ENCODE data around the gene PRRT2. TPM values are rescaled to one million over a fixed set of nuclear protein-coding genes. Genes with fewer than 3 reads are reported as not detected.
"Not testable (repeated sequence)": the region's sequence is repeated elsewhere in the genome, so short reads cannot be mapped to it uniquely, and the experiment has no call there.

The PRRT2 gene
- total RNA-seq (2014; rRNA removed; shearing (Covaris generic)) = not detected in 2 replicates
- not detected in 2 replicates for polyA plus RNA-seq (2015; cell fraction: cytosol; rRNA removed)
- polyA plus RNA-seq (2015; cell fraction: nucleus; rRNA removed) = 0.46 and 0.69 TPM in 2 replicates

- no peak for DNase-seq (ENCODE audit: low read depth, low spot score)
- in situ Hi-C loops (cut with HindIII; ENCODE audit: low pct_unique_long_range_greater_than_20kb, low sequenced_read_pairs) = no loop called here
Measured at GRCh38 chr16:29811896-29812665, at the start of gene PRRT2. TSS of gene PRRT2 (plus strand) at chr16:29812193. CDS start at chr16:29813055, 862 bp downstream.

- in situ Hi-C loops (cut with HindIII; ENCODE audit: low pct_unique_long_range_greater_than_20kb, low sequenced_read_pairs) = no loop called here
- no peak for DNase-seq (ENCODE audit: low read depth, low spot score)
Measured at GRCh38 chr16:29763326-29763725, 48.7 kb upstream of the PRRT2 start.

GRCh38 chr16:29765167-29766032 lies 46.6 kb upstream of the PRRT2 start:
- DNase-seq (ENCODE audit: low read depth, low spot score) = no peak
- in situ Hi-C loops (cut with HindIII; ENCODE audit: low pct_unique_long_range_greater_than_20kb, low sequenced_read_pairs) = no loop called here

- no peak for DNase-seq (ENCODE audit: low read depth, low spot score)
- in situ Hi-C loops (cut with HindIII; ENCODE audit: low pct_unique_long_range_greater_than_20kb, low sequenced_read_pairs) = no loop called here
Measured at GRCh38 chr16:29766571-29766970, 45.4 kb upstream of the PRRT2 start.

GRCh38 chr16:29767062-29767461 lies 44.9 kb upstream of the PRRT2 start:
- no peak for DNase-seq (ENCODE audit: low read depth, low spot score)
- in situ Hi-C loops (cut with HindIII; ENCODE audit: low pct_unique_long_range_greater_than_20kb, low sequenced_read_pairs) = no loop called here

- DNase-seq (ENCODE audit: low read depth, low spot score) = no peak
- in situ Hi-C loops (cut with HindIII; ENCODE audit: low pct_unique_long_range_greater_than_20kb, low sequenced_read_pairs) = no loop called here
Measured at GRCh38 chr16:29769507-29769906, 42.5 kb upstream of the PRRT2 start.

- no peak for DNase-seq (ENCODE audit: low read depth, low spot score)
- in situ Hi-C loops (cut with HindIII; ENCODE audit: low pct_unique_long_range_greater_than_20kb, low sequenced_read_pairs) = no loop called here
Measured at GRCh38 chr16:29770250-29770929, 41.6 kb upstream of the PRRT2 start.

GRCh38 chr16:29772330-29772729 lies 39.7 kb upstream of the PRRT2 start:
- DNase-seq (ENCODE audit: low read depth, low spot score); in situ Hi-C loops (cut with HindIII; ENCODE audit: low pct_unique_long_range_greater_than_20kb, low sequenced_read_pairs): not testable (repeated sequence)

GRCh38 chr16:29774730-29775129 lies 37.3 kb upstream of the PRRT2 start:
- in situ Hi-C loops (cut with HindIII; ENCODE audit: low pct_unique_long_range_greater_than_20kb, low sequenced_read_pairs) = no loop called here
- no peak for DNase-seq (ENCODE audit: low read depth, low spot score)

GRCh38 chr16:29775742-29776408 lies 36.1 kb upstream of the PRRT2 start:
- in situ Hi-C loops (cut with HindIII; ENCODE audit: low pct_unique_long_range_greater_than_20kb, low sequenced_read_pairs) = no loop called here
- no peak for DNase-seq (ENCODE audit: low read depth, low spot score)

GRCh38 chr16:29777576-29778350 lies 34.2 kb upstream of the PRRT2 start, which contains the start of gene ZG16:
TSS of gene ZG16 (plus strand) at chr16:29778256. CDS start at chr16:29779267, 1,011 bp downstream.
- no peak for DNase-seq (ENCODE audit: low read depth, low spot score)
- in situ Hi-C loops (cut with HindIII; ENCODE audit: low pct_unique_long_range_greater_than_20kb, low sequenced_read_pairs) = no loop called here

GRCh38 chr16:29779474-29779873 lies 32.5 kb upstream of the PRRT2 start:
- no peak for DNase-seq (ENCODE audit: low read depth, low spot score)
- in situ Hi-C loops (cut with HindIII; ENCODE audit: low pct_unique_long_range_greater_than_20kb, low sequenced_read_pairs) = no loop called here

- in situ Hi-C loops (cut with HindIII; ENCODE audit: low pct_unique_long_range_greater_than_20kb, low sequenced_read_pairs); DNase-seq (ENCODE audit: low read depth, low spot score): not testable (repeated sequence)
Measured at GRCh38 chr16:29783094-29783953, 28.7 kb upstream of the PRRT2 start.

GRCh38 chr16:29784157-29784556 lies 27.8 kb upstream of the PRRT2 start:
- in situ Hi-C loops (cut with HindIII; ENCODE audit: low pct_unique_long_range_greater_than_20kb, low sequenced_read_pairs) = no loop called here
- DNase-seq (ENCODE audit: low read depth, low spot score) = no peak

GRCh38 chr16:29784901-29785500 lies 27.0 kb upstream of the PRRT2 start:
- in situ Hi-C loops (cut with HindIII; ENCODE audit: low pct_unique_long_range_greater_than_20kb, low sequenced_read_pairs) = no loop called here
- DNase-seq (ENCODE audit: low read depth, low spot score) = no peak

Measured in SK-MEL-5 (cell line).